Hematopoietic multipotent progenitor cell treated with erythropoietin and hydrocortisone succinate and interleukin-3 and kit ligand, for 4 days (in vitro differentiated cells): ENCODE data around the gene ATP6AP2.

Source experiments
- DNase-seq: peaks from one replicate; pipeline ENCODE4 v3.0.0-alpha.2; 2015

Gene ATP6AP2

GRCh38 chrX:40580537-40581335, at the start of gene ATP6AP2:
TSS of gene ATP6AP2 (plus strand) at chrX:40580970. CDS start at chrX:40581066, 96 bp downstream.
- DNase-seq = peak; percentile 97

- DNase-seq = no peak
These were observed 49.5 kb upstream of the ATP6AP2 start for GRCh38 chrX:40531056-40531826.

- DNase-seq = no peak
These were observed 43.5 kb upstream of the ATP6AP2 start for GRCh38 chrX:40537310-40537709.

- DNase-seq = no peak
These were observed 42.4 kb upstream of the ATP6AP2 start for GRCh38 chrX:40538406-40538805.

GRCh38 chrX:40539214-40540142, 41.3 kb upstream of the ATP6AP2 start:
- peak; percentile 82 for DNase-seq

- no peak for DNase-seq
These were observed 38.6 kb upstream of the ATP6AP2 start for GRCh38 chrX:40542208-40542607.

GRCh38 chrX:40542972-40543371, 37.8 kb upstream of the ATP6AP2 start:
- DNase-seq = no peak

GRCh38 chrX:40543661-40544328, 37.0 kb upstream of the ATP6AP2 start:
- peak; percentile 74 for DNase-seq

GRCh38 chrX:40544343-40545266, 36.2 kb upstream of the ATP6AP2 start:
- peak; percentile 92 for DNase-seq

- DNase-seq = no peak
These were observed 33.9 kb upstream of the ATP6AP2 start for GRCh38 chrX:40546870-40547269.

GRCh38 chrX:40550066-40550465, 30.7 kb upstream of the ATP6AP2 start:
- peak; percentile 73 for DNase-seq

GRCh38 chrX:40552768-40553167, 28.0 kb upstream of the ATP6AP2 start:
- peak; percentile 31 for DNase-seq

- no peak for DNase-seq
These were observed 22.2 kb upstream of the ATP6AP2 start for GRCh38 chrX:40558590-40558989.

- DNase-seq = no peak
These were observed 17.0 kb upstream of the ATP6AP2 start for GRCh38 chrX:40563784-40564183.

- DNase-seq = no peak
These were observed 16.3 kb upstream of the ATP6AP2 start for GRCh38 chrX:40564447-40564846.

- peak; percentile 57 for DNase-seq
These were observed 10.2 kb upstream of the ATP6AP2 start for GRCh38 chrX:40570346-40571093.

GRCh38 chrX:40571164-40571563, 9.6 kb upstream of the ATP6AP2 start:
- DNase-seq = peak; percentile 42

- no peak for DNase-seq
These were observed 9.2 kb upstream of the ATP6AP2 start for GRCh38 chrX:40571600-40571999.

GRCh38 chrX:40573763-40574162, 7.0 kb upstream of the ATP6AP2 start:
- peak; percentile 56 for DNase-seq

- DNase-seq = peak; percentile 21
These were observed 5.4 kb upstream of the ATP6AP2 start for GRCh38 chrX:40575411-40575810.
